Ovary (tissue), 3 donors: ENCODE measurements around the gene CXCL9.

ENCODE experiments used
- EP300 ChIP-seq: sonication (generic); formaldehyde crosslinking; IDR thresholded peaks from one replicate; pipeline ENCODE4 v1.6.1; 2017; ENCODE audit warnings: antibody characterized with exemption
- TF ChIP-seq, protein P1 (sequence below), 3 donors: fragments of 450-650 bp in 2 of 3; fragments of 200-600 bp in 1 of 3; IDR thresholded peaks; one replicate each; pipeline versions ENCODE4 v1.5.1 to v1.8.0; 2016 to 2022; ENCODE audit warnings: antibody characterized with exemption in 3 of 3, mild to moderate bottlenecking in 1 of 3
- donor health status: DM: no; HTN: no; CAD: no.

GRCh38 chr4:76023389-76023788 is 16.1 kb upstream of the CXCL9 start, which contains the start of gene CXCL10:
- TF ChIP-seq, protein P1, sequence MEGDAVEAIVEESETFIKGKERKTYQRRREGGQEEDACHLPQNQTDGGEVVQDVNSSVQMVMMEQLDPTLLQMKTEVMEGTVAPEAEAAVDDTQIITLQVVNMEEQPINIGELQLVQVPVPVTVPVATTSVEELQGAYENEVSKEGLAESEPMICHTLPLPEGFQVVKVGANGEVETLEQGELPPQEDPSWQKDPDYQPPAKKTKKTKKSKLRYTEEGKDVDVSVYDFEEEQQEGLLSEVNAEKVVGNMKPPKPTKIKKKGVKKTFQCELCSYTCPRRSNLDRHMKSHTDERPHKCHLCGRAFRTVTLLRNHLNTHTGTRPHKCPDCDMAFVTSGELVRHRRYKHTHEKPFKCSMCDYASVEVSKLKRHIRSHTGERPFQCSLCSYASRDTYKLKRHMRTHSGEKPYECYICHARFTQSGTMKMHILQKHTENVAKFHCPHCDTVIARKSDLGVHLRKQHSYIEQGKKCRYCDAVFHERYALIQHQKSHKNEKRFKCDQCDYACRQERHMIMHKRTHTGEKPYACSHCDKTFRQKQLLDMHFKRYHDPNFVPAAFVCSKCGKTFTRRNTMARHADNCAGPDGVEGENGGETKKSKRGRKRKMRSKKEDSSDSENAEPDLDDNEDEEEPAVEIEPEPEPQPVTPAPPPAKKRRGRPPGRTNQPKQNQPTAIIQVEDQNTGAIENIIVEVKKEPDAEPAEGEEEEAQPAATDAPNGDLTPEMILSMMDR (IDR thresholded peaks at IDR 0.05): no peak
- TF ChIP-seq EP300: no peak
